ENCODE results near the gene ORC4. TPM values are rescaled to one million over a fixed set of nuclear protein-coding genes. Genes with fewer than 3 reads are reported as not detected.

Gene ORC4
- total RNA-seq, 1 experiment from 2014 or later, result 17.6 TPM

- no peak for DNase-seq (ENCODE audit: low read depth)
- in situ Hi-C loops (cut with HindIII; ENCODE audit: low pct_unique_long_range_greater_than_20kb, low sequenced_read_pairs), result no loop called here
Observed at GRCh38 chr2:147976102-147976501, 44.4 kb downstream of the ORC4 start.

GRCh38 chr2:147968571-147968970 is 52.0 kb downstream of the ORC4 start:
- no peak for DNase-seq (ENCODE audit: low read depth)
- in situ Hi-C loops (cut with HindIII; ENCODE audit: low pct_unique_long_range_greater_than_20kb, low sequenced_read_pairs), result no loop called here

GRCh38 chr2:147952118-147952517 is 68.4 kb downstream of the ORC4 start:
- in situ Hi-C loops (cut with HindIII; ENCODE audit: low pct_unique_long_range_greater_than_20kb, low sequenced_read_pairs), result no loop called here
- DNase-seq (ENCODE audit: low read depth), result no peak

- DNase-seq (ENCODE audit: low read depth), result no peak
- in situ Hi-C loops (cut with HindIII; ENCODE audit: low pct_unique_long_range_greater_than_20kb, low sequenced_read_pairs), result no loop called here
Observed at GRCh38 chr2:147945660-147946059, 74.9 kb downstream of the ORC4 start.

- in situ Hi-C loops (cut with HindIII; ENCODE audit: low pct_unique_long_range_greater_than_20kb, low sequenced_read_pairs), result no loop called here
- no peak for DNase-seq (ENCODE audit: low read depth)
Observed at GRCh38 chr2:147939313-147939712, 81.2 kb downstream of the ORC4 start.

GRCh38 chr2:147937744-147938349 is 82.7 kb downstream of the ORC4 start:
- peak; percentile 22 for DNase-seq (ENCODE audit: low read depth)
- in situ Hi-C loops (cut with HindIII; ENCODE audit: low pct_unique_long_range_greater_than_20kb, low sequenced_read_pairs), result no loop called here

GRCh38 chr2:147934881-147935620 is 85.5 kb downstream of the ORC4 start:
- no peak for DNase-seq (ENCODE audit: low read depth)
- in situ Hi-C loops (cut with HindIII; ENCODE audit: low pct_unique_long_range_greater_than_20kb, low sequenced_read_pairs), result no loop called here

- in situ Hi-C loops (cut with HindIII; ENCODE audit: low pct_unique_long_range_greater_than_20kb, low sequenced_read_pairs), result no loop called here
- DNase-seq (ENCODE audit: low read depth), result no peak
Observed at GRCh38 chr2:147933931-147934330, 86.6 kb downstream of the ORC4 start.

- no peak for DNase-seq (ENCODE audit: low read depth)
- in situ Hi-C loops (cut with HindIII; ENCODE audit: low pct_unique_long_range_greater_than_20kb, low sequenced_read_pairs), result no loop called here
Observed at GRCh38 chr2:147927053-147927588, 93.4 kb downstream of the ORC4 start.

- in situ Hi-C loops (cut with HindIII; ENCODE audit: low pct_unique_long_range_greater_than_20kb, low sequenced_read_pairs), result no loop called here
- DNase-seq (ENCODE audit: low read depth), result no peak
Observed at GRCh38 chr2:147925886-147926285, 94.7 kb downstream of the ORC4 start.

- in situ Hi-C loops (cut with HindIII; ENCODE audit: low pct_unique_long_range_greater_than_20kb, low sequenced_read_pairs), result no loop called here
- DNase-seq (ENCODE audit: low read depth), result no peak
Observed at GRCh38 chr2:147924647-147925046, 95.9 kb downstream of the ORC4 start.

GRCh38 chr2:147923846-147924245 is 96.7 kb downstream of the ORC4 start:
- in situ Hi-C loops (cut with HindIII; ENCODE audit: low pct_unique_long_range_greater_than_20kb, low sequenced_read_pairs), result no loop called here

GRCh38 chr2:147917161-147917560 is 103.4 kb downstream of the ORC4 start:
- in situ Hi-C loops (cut with HindIII; ENCODE audit: low pct_unique_long_range_greater_than_20kb, low sequenced_read_pairs), result no loop called here
- no peak for DNase-seq (ENCODE audit: low read depth)

More at GRCh38 chr2:147923846-147924245, 96.7 kb downstream of the ORC4 start:
- DNase-seq (ENCODE audit: low read depth), result no peak

GRCh38 chr2:147916723-147917122 is 103.8 kb downstream of the ORC4 start:
- DNase-seq (ENCODE audit: low read depth), result no peak
- in situ Hi-C loops (cut with HindIII; ENCODE audit: low pct_unique_long_range_greater_than_20kb, low sequenced_read_pairs), result no loop called here

GRCh38 chr2:147916067-147916466 is 104.5 kb downstream of the ORC4 start:
- in situ Hi-C loops (cut with HindIII; ENCODE audit: low pct_unique_long_range_greater_than_20kb, low sequenced_read_pairs), result no loop called here
- no peak for DNase-seq (ENCODE audit: low read depth)

- in situ Hi-C loops (cut with HindIII; ENCODE audit: low pct_unique_long_range_greater_than_20kb, low sequenced_read_pairs), result no loop called here
- no peak for DNase-seq (ENCODE audit: low read depth)
Observed at GRCh38 chr2:147913701-147914480, 106.6 kb downstream of the ORC4 start.

GRCh38 chr2:147910990-147911473 is 109.5 kb downstream of the ORC4 start:
- in situ Hi-C loops (cut with HindIII; ENCODE audit: low pct_unique_long_range_greater_than_20kb, low sequenced_read_pairs), result no loop called here
- DNase-seq (ENCODE audit: low read depth), result peak; percentile 26

GRCh38 chr2:147909178-147909577 is 111.4 kb downstream of the ORC4 start:
- DNase-seq (ENCODE audit: low read depth), result no peak
- in situ Hi-C loops (cut with HindIII; ENCODE audit: low pct_unique_long_range_greater_than_20kb, low sequenced_read_pairs), result no loop called here

- no peak for DNase-seq (ENCODE audit: low read depth)
- in situ Hi-C loops (cut with HindIII; ENCODE audit: low pct_unique_long_range_greater_than_20kb, low sequenced_read_pairs), result no loop called here
Observed at GRCh38 chr2:147904051-147904450, 116.5 kb downstream of the ORC4 start.
